DOHH2 (cell line): Measurements from ENCODE around the gene CCDC69.

Experiments used
- H3F3A ChIP-seq: fragments of 200-600 bp; sonication (generic), shearing (Covaris generic); 2 replicates; pipeline ENCODE4 v1.6.0; 2016; ENCODE audit warnings: antibody characterized with exemption, mild to moderate bottlenecking; ENCODE audit not compliant: control insufficient read depth, insufficient read depth
- H3K27ac ChIP-seq: fragments of 200-600 bp; sonication (generic); 2 replicates; pipeline ENCODE4 v1.5.1; 2014; ENCODE audit warnings: low read depth, mild to moderate bottlenecking, low read length, moderate library complexity
- H3K27me3 ChIP-seq: fragments of 200-600 bp; sonication (generic); 2 replicates; pipeline ENCODE4 v1.6.1; 2014; ENCODE audit warnings: mild to moderate bottlenecking, low read length, mixed read lengths; ENCODE audit not compliant: control insufficient read depth
- H3K36me3 ChIP-seq: fragments of 200-600 bp; sonication (generic); 2 replicates; pipeline ENCODE4 v1.6.1; 2014; ENCODE audit warnings: mild to moderate bottlenecking, low read length, moderate library complexity, mixed read lengths; ENCODE audit not compliant: control insufficient read depth
- H3K4me1 ChIP-seq: fragments of 200-600 bp; sonication (generic); 2 replicates; pipeline ENCODE4 v1.6.1; 2014; ENCODE audit warnings: mild to moderate bottlenecking, low read length, mixed read lengths; ENCODE audit not compliant: control insufficient read depth
- H3K4me2 ChIP-seq: fragments of 200-600 bp; sonication (generic); 2 replicates; pipeline ENCODE4 v1.6.0; 2014; ENCODE audit warnings: mild to moderate bottlenecking, low read length, moderate library complexity
- H3K4me3 ChIP-seq: fragments of 200-600 bp; sonication (generic); 2 replicates; pipeline ENCODE4 v1.5.1; 2014; ENCODE audit warnings: mild to moderate bottlenecking, low read length, mixed read lengths
- H3K79me2 ChIP-seq: fragments of 200-600 bp; sonication (generic); 2 replicates; pipeline ENCODE4 v1.6.1; 2014; ENCODE audit warnings: mild to moderate bottlenecking, low read length, mixed read lengths; ENCODE audit not compliant: control insufficient read depth
- H3K9me2 ChIP-seq: fragments of 200-600 bp; sonication (generic); replicated peaks from 2 replicates; pipeline ENCODE4 v1.6.1; 2014; ENCODE audit warnings: mild to moderate bottlenecking, low read length, mixed read lengths; ENCODE audit not compliant: control insufficient read depth
- H3K9me3 ChIP-seq: fragments of 200-600 bp; sonication (generic); 2 replicates; pipeline ENCODE4 v1.6.1; 2014; ENCODE audit warnings: antibody characterized with exemption, low read length, mixed read lengths; ENCODE audit not compliant: control insufficient read depth, insufficient read depth
- H4K20me1 ChIP-seq: fragments of 200-600 bp; sonication (generic); 2 replicates; pipeline ENCODE4 v1.6.0; 2014; ENCODE audit warnings: low read depth, mild to moderate bottlenecking, antibody characterized with exemption, low read length, moderate library complexity; ENCODE audit not compliant: control insufficient read depth, insufficient read depth
- CTCF ChIP-seq: fragments of 200-600 bp; sonication (generic); IDR thresholded peaks from one replicate; pipeline ENCODE4 v1.5.1; 2014; ENCODE audit warnings: antibody characterized with exemption, mild to moderate bottlenecking, low read depth, low read length; ENCODE audit not compliant: poor library complexity, severe bottlenecking
- EZH2phosphoT487 ChIP-seq: fragments of 200-600 bp; sonication (generic); IDR thresholded peaks from 2 replicates; pipeline ENCODE4 v1.6.1; 2017; ENCODE audit warnings: borderline replicate concordance, mild to moderate bottlenecking, antibody characterized with exemption, low read length, moderate library complexity, mixed read lengths

Gene CCDC69

GRCh38 chr5:151212406-151212798 lies 11.5 kb downstream of the CCDC69 start:
- H3K4me1 ChIP-seq = peaks cover 82% of the 10 kb centered on the region
- no peaks in the 10 kb centered on the region for H4K20me1 ChIP-seq
- peak overlapping the region; percentile 98 for H3K27ac ChIP-seq
- peak overlapping the region; percentile 95 for H3K4me3 ChIP-seq
- peaks cover 80% of the 10 kb centered on the region for H3K79me2 ChIP-seq
- peaks cover 56% of the 10 kb centered on the region for H3K36me3 ChIP-seq
- H3F3A ChIP-seq = peaks cover 38% of the 10 kb centered on the region
- TF ChIP-seq EZH2phosphoT487 = no peak
- no peak for TF ChIP-seq CTCF
- H3K9me2 ChIP-seq = no peaks in the 10 kb centered on the region
- H3K9me3 ChIP-seq = no peaks in the 10 kb centered on the region
- H3K27me3 ChIP-seq = no peaks in the 10 kb centered on the region
- peak overlapping the region; percentile 95 for H3K4me2 ChIP-seq

GRCh38 chr5:151208481-151208914 lies 15.4 kb downstream of the CCDC69 start:
- Histone ChIP-seq H3K4me2 (peak overlapping the region; percentile 36), H3F3A (peaks cover 19% of the 10 kb centered on the region), H3K27me3 (no peaks in the 10 kb centered on the region), H3K9me3 (no peaks in the 10 kb centered on the region), H3K79me2 (peaks cover 49% of the 10 kb centered on the region), H3K9me2 (no peaks in the 10 kb centered on the region), H3K4me3 (peak overlapping the region; percentile 12), H4K20me1 (no peaks in the 10 kb centered on the region), H3K36me3 (peaks cover 29% of the 10 kb centered on the region), H3K27ac (peak overlapping the region; percentile 22), H3K4me1 (peaks cover 71% of the 10 kb centered on the region)
- TF ChIP-seq CTCF (no peak), EZH2phosphoT487 (no peak)

GRCh38 chr5:151205411-151205810 lies 18.5 kb downstream of the CCDC69 start:
- Histone ChIP-seq H3K36me3 (peaks cover 34% of the 10 kb centered on the region), H3K79me2 (peaks cover 28% of the 10 kb centered on the region), H3F3A (0 out of 2 replicates have a peak, but pooled peaks cover 3% of the 10 kb centered on the region), H3K27me3 (no peaks in the 10 kb centered on the region), H3K9me3 (no peaks in the 10 kb centered on the region), H3K27ac (no peak overlapping the region), H3K4me2 (no peak overlapping the region), H4K20me1 (no peaks in the 10 kb centered on the region), H3K9me2 (no peaks in the 10 kb centered on the region), H3K4me3 (no peak overlapping the region), H3K4me1 (peaks cover 62% of the 10 kb centered on the region)
- TF ChIP-seq EZH2phosphoT487 = no peak
- no peak for TF ChIP-seq CTCF
